ENCODE results near the gene CHPT1. TPM values are rescaled to one million over a fixed set of nuclear protein-coding genes. Genes with fewer than 3 reads are reported as not detected.

The CHPT1 gene
- total and polyA plus RNA-seq, 2 donors (not counting 3 experiments of a cell fraction or from before 2014, with no cell fraction given) = 12.1 to 19.3 TPM

DNA sequence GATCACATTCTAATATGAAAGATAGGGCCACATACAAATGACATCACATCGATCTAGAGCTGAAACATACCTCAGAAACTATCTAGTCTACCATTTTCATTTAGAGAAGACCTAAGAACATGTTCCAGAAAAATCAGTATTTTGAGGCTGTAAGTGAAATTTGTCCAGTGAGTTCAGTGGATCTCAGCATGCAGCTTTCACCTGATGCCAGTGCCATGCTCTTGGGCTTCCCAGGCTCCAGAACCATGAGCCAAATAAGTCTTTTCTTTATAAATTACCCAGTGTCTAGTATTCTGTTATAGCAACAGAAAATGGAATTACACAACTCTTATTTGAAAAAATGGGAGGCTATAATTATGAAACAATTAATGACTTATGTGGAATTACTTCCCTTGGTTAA lies 9.0 kb downstream of the CHPT1 start:
- DNase-seq (ENCODE audit: low read depth, low spot score) (no peak), FAIRE-seq (no peak)
- TF ChIP-seq POLR2AphosphoS5 (IDR thresholded peaks at IDR 0.05; ENCODE audit: insufficient read depth, low read depth, low read length) = no peak
- TF ChIP-seq GATA2 (IDR thresholded peaks at IDR 0.05; ENCODE audit: insufficient read depth, insufficient read length, low read depth, low read length) = no peak
- TF ChIP-seq MYC (IDR thresholded peaks at IDR 0.05; ENCODE audit: low read depth, low read length) = no peak
- TF ChIP-seq, protein P1, sequence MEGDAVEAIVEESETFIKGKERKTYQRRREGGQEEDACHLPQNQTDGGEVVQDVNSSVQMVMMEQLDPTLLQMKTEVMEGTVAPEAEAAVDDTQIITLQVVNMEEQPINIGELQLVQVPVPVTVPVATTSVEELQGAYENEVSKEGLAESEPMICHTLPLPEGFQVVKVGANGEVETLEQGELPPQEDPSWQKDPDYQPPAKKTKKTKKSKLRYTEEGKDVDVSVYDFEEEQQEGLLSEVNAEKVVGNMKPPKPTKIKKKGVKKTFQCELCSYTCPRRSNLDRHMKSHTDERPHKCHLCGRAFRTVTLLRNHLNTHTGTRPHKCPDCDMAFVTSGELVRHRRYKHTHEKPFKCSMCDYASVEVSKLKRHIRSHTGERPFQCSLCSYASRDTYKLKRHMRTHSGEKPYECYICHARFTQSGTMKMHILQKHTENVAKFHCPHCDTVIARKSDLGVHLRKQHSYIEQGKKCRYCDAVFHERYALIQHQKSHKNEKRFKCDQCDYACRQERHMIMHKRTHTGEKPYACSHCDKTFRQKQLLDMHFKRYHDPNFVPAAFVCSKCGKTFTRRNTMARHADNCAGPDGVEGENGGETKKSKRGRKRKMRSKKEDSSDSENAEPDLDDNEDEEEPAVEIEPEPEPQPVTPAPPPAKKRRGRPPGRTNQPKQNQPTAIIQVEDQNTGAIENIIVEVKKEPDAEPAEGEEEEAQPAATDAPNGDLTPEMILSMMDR (IDR thresholded peaks at IDR 0.05; ENCODE audit: extremely low read depth in 1 of 2, insufficient read depth in 1 of 2, low read depth in 1 of 2, low read length in 2 of 2) = no peak
- TF ChIP-seq POLR2A (IDR thresholded peaks at IDR 0.05; ENCODE audit: low read depth, low read length) = no peak
- TF ChIP-seq JUN (IDR thresholded peaks at IDR 0.05; ENCODE audit: borderline replicate concordance, insufficient read depth, insufficient read length, low read depth) = no peak
- no peak for TF ChIP-seq FOS (IDR thresholded peaks at IDR 0.05; ENCODE audit: borderline replicate concordance, insufficient read depth, low read length)
- no peak for TF ChIP-seq EZH2 (IDR thresholded peaks at IDR 0.05; ENCODE audit: borderline replicate concordance, low read depth, low read length, severe bottlenecking)
- TF ChIP-seq, protein P2, sequence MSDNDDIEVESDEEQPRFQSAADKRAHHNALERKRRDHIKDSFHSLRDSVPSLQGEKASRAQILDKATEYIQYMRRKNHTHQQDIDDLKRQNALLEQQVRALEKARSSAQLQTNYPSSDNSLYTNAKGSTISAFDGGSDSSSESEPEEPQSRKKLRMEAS (IDR thresholded peaks at IDR 0.05; ENCODE audit: insufficient read depth, insufficient read length) = no peak
- Histone ChIP-seq H3K4me2 (ENCODE audit: insufficient read depth, low read length) (no peak overlapping the region), H3K9me1 (replicated peaks; ENCODE audit: control insufficient read depth, extremely low read depth, insufficient read depth, low read length) (no peaks in the 10 kb centered on the region), H3K4me3 (replicated peaks in 1 of 3; ENCODE audit: insufficient read depth in 1 of 3, low read depth in 1 of 3, low read length in 3 of 3) (no peak overlapping the region), H3K27ac (ENCODE audit: insufficient read depth, low read depth, low read length) (no peak overlapping the region), H3K4me1 (ENCODE audit: control insufficient read depth, extremely low read depth, insufficient read depth, low read length) (no peaks in the 10 kb centered on the region), H3K27me3 (ENCODE audit: control insufficient read depth in 2 of 2, insufficient read depth in 2 of 2, low read length in 2 of 2) (no peaks in the 10 kb centered on the region), H3K9me3 (replicated peaks; ENCODE audit: control insufficient read depth, insufficient read depth, low read length) (no peaks in the 10 kb centered on the region), H3K9ac (replicated peaks; ENCODE audit: extremely low read depth, insufficient read depth, low read length) (no peak overlapping the region), H3K79me2 (ENCODE audit: control insufficient read depth, insufficient read depth, low read length) (peaks cover 10% of the 10 kb centered on the region), H3K36me3 (ENCODE audit: control insufficient read depth in 2 of 2, extremely low read depth in 1 of 2, insufficient read depth in 2 of 2, low read length in 2 of 2) (no peaks in the 10 kb centered on the region), H2AFZ (ENCODE audit: low read depth, low read length) (no peak overlapping the region), H4K20me1 (replicated peaks; ENCODE audit: control insufficient read depth, extremely low read depth, insufficient read depth, low read length) (no peaks in the 10 kb centered on the region)
- CTCF ChIA-PET = no interaction called here
- dilution Hi-C loops (cut with MboI; ENCODE audit: extremely low pct_ligation_motif_present, low sequenced_read_pairs) = no loop called here
- POLR2A ChIA-PET = no interaction called here
- no TSS peak for BruUV-seq (replicated peaks)
- intact Hi-C loops (cut with micrococcal nuclease) = no loop called here

Data from endothelial cell of umbilical vein (primary cell).